ENCODE results near the gene KLF7.

The KLF7 gene

DNA sequence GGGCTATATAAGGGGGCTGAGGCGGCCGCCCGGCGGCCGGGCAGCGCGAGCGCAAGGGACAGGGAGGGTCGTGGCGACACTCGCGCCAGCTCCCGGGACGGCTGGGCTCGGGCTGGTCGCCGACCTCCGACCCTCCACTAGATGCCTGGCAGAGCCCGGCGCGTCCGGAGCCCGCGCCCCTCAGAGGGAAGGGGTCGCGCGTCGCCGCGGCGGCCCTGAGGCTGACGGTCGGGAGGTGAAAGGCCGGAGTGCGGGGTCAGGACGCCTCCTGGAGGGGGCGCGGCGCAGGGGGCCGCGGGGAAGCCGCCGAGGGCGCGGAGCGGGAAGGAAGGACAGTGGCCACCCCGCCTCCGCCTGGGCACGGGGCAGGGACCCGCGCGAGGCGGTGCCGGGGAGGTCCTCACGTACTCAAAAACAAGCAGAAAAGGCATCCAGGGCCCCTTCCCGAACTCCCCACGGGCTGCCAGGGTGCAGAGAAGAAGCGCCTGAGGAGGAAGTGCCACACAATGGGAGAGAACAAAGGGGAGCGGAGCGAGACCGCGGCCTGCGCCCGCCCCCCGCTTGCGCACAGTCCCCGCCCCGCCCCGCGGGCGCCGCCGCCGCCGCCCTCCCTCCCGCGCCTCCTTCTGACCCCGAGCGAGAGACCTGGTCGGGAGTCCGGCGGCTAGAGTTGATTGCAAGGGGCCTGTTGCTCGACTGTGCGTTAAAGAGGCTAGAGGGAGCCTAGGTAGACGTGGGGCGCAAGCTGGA is 776 bp upstream of the KLF7 start:
- DNase-seq (ENCODE audit: low spot score): peak; percentile 86

DNA sequence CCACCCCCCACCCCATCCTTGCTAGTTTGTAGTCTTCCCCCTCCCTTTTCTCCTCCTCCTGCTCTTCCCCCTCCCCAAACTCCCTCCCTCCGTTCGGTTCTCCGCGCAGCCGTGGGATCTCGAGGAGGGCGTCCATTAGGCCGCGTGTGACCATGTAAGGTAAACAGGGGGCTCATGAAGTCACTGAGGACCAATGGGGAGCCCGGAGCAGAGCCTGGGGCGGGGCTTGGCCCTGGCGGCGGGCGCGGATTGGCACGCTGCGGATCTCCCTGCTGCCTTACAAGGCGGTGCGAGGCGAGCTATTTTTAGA is 246 bp upstream of the KLF7 start:
- peak; percentile 100 for DNase-seq (ENCODE audit: low spot score)

DNA sequence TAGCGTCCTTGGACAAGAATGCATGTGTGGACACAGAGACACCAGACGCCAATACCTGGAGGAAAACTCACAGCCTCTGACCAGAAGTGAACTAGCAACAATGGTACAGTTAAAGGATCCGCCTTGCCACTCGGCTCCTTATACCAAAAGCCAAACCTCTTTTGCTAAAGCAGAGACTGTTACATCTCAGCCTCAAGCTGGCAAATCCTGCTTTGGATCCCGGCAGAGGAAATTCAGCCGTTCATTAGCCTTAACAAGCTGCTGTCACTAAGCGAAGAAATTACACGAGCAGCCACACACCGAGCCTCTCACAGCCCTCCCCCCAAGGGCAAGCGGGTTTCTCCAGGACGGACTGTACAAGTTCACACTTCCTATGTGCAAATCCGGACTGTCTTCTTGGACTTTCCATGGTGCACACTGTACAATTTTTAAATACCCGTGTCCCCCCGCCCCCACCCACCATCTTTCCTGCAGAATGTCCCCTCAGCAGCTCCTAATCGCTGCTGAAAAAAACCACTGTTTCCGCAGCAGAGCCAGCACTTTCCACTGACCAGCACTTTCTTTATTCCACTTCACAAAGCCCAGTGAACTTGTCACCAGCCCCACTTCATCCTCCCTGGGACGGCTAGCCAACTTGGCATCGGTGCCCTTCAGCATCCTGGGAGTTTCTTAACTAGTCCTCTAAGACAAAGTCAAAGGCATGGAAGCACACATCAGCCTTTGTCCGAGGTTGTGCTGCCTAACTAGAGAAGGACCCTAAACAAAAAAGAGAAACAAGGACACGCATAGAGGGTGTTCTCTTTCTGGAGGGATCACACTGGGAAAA is 1.5 kb downstream of the KLF7 start:
- DNase-seq (ENCODE audit: low spot score): peak; percentile 82

DNA sequence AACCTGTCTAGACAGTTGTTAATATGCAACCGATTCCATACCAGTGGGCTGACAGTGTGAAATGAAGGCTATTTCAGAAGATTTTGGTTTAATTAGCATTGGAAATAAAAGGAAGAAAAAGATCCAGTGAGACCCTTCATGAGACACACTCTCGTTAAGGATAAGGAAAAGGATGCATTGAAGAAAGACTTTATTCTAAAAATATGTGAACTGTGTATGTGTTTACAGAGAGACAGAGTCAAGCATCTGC is 2.1 kb downstream of the KLF7 start:
- no peak for DNase-seq (ENCODE audit: low spot score)

DNA sequence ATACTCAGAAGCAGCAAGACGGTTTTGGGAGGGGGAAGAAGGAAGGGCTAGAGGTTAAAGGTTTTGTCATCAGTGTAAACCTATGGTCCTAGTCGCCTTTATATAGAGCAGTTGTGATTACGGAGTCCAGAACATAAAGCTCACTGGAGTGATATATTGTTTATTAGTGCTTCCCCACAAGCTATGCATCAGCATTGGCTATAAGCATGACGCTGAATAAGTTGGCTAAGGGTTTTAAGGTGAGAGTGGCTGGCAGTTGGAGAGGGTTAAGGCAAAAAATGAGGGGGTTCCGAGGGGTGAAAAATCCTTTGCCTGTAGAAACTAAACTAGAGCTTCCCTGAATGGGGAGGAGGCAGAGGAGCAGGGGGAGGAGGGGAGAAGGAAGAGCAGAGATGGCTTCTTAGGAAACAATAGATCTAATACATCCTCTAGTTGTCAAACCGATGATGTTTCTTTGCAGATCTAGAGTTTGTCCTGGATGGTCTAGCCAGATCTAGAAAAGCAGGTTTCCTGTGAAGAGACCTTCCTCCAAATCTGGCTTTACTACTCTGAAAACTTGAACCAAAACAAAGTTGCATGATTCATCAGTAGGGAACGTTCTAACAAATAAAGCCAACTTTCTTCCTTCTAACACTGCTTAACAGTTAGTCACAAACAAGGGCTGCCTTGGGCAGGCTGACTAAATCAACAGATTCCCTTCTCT is 2.5 kb downstream of the KLF7 start:
- peak; percentile 59 for DNase-seq (ENCODE audit: low spot score)

DNA sequence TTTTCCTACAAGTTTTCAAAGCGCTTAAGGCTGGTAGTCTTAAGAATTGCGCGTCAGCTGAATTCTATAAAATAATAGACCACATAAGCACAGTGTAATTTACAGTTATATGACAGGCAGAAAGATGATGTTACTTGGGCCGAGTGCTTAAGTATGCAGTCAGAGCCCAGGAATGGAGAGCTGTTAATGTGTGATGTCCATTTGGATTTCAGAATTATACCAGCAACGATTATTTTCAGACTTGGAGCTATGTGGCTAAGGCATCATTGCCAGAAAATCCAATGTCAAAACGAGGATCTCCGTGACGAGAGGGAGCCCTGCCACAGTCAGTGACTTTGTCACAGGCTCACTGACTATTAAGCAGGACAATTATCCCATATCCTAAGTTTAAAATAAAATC is 3.4 kb downstream of the KLF7 start:
- DNase-seq (ENCODE audit: low spot score): no peak

DNA sequence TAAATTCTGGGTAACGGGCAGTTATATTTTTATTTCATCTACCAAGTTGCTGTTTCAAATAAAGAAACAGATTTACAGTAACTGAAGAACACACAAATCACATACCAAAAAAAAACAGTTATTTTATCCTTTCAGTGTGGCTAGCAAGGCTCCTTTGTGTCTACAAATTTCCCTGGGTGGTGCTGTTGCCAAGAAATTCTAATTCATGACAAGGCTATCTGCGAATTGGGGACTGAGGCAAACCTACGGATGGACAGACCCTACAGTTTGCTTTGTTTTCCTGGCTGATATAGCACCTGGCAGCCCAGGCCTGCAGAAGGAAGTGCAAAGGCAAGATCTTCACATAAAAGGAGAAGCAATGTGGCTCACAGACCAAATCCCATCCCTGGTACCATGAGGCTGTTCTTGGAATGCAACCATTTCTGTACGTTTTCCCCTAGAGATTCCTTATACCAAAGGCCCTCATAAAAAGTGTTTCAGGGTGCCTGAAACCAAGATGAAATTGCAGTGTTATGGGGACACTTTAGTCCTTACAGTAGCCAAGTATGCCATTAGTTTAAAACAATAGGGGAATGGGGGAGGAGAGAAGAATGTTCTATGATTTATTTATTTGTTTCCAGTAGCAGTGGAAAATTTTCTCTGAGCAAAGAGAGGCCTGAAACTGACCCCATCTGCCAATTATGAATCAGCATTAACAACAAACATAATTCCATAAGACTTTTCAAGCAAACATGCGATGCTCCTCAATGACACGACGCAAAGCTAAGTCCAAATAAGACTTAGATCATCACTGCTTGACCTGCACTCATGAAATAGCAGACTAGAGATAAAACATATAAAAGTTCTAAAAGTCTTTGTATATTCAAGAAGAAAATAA is 4.3 kb downstream of the KLF7 start:
- DNase-seq (ENCODE audit: low spot score): peak; percentile 50

DNA sequence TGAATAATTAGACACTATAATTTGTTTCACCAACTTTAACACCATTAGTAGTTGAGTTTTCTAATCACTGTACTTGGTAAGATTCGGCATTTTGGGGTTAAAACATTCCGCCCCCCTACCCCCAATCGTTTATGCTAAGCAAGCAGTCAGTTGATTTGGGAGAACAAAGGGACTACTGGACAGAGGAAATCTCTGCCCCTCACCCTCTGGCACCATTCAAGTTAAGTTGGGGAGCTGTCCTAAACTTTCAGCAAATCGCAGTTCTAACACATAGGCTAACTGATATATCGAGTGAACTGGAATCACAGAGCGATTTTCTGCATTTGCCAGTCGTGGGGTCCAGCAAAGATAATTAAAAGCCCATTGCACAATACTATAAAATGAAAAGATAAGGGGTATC is 5.6 kb downstream of the KLF7 start:
- DNase-seq (ENCODE audit: low spot score): no peak

DNA sequence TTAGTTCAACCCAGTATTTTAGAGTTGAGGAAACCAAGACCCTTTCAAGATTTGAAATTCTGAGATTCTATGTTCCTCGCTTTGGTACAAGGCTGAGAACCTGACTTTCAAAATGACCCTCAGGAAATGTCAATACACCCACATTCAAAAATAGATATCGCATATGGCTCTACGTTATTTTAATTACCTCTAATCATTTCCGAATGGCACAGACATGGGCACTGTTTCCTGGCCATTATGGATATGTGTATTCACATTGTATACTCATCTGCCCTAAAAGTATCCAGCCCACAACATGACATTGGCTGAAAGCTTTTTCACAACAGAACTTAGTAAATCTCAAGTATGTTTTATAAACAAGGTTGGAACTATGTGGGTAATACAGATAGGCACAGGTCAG is 6.7 kb downstream of the KLF7 start:
- no peak for DNase-seq (ENCODE audit: low spot score)

DNA sequence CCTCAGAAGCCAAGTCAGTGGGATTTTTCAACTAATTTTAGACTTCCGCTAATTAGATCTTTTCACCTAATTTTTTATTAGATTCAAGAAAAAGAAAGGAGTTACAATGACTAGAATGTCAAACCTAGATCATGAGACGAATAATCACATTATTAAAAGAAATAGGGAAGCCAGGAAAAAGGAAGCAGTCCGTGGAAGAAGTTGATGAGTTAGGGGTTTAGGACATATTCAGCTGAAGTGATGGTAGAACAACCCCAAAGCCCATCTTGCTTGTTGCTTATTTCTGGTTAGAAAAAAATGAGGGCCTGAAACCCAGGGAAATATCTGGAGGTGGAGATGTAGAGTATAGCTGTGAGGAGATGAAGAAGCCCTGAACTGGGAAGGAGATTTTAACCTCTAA is 8.0 kb downstream of the KLF7 start:
- no peak for DNase-seq (ENCODE audit: low spot score)

DNA sequence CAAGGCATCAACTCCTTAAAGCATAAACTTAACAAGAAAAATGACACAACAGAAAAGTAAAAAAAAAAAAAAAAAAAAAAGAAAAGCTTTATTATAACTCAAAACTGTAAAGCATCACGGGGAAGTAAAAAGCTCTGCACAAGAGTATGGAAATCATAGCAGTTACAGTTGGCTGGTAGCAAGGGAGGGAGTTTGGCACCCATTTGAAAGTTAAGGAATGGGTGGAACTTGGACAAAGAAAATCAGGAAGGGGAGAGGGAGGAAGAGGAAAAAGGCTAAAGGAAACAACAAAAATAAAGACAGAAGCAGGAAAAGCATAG is 8.6 kb downstream of the KLF7 start:
- DNase-seq (ENCODE audit: low spot score): no peak

DNA sequence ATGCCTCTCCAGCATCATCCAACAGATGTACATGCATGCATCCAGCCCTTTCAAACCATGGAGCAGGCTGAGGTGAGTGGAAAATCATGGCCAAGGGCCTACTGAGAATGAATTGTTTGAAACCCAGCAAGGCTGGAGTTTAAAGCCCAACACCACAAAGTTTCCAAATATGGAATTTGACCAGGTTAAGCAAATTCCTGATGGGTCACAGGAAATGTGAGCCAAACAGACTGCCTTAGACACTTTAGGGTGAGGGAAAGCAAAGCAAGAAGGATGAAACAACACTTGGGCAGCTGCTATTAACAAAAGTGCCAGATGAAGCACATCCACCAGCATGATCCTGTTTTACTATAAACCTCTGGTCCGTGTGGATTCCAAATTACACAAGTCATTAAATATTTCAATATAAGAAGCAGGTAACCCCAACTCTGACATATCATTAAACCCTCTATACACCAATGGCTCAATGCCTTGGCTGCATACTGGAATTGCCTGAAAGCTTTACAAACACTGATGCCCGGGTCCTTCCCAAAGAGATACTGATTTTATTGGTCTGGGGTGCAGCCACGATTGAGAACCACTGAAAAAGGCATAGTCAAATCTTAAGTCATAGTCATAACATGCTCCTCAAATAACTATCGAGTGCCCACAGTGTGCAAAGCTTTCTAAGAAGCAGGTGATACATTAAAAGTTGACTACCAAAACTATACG is 9.1 kb downstream of the KLF7 start:
- DNase-seq (ENCODE audit: low spot score): no peak

DNA sequence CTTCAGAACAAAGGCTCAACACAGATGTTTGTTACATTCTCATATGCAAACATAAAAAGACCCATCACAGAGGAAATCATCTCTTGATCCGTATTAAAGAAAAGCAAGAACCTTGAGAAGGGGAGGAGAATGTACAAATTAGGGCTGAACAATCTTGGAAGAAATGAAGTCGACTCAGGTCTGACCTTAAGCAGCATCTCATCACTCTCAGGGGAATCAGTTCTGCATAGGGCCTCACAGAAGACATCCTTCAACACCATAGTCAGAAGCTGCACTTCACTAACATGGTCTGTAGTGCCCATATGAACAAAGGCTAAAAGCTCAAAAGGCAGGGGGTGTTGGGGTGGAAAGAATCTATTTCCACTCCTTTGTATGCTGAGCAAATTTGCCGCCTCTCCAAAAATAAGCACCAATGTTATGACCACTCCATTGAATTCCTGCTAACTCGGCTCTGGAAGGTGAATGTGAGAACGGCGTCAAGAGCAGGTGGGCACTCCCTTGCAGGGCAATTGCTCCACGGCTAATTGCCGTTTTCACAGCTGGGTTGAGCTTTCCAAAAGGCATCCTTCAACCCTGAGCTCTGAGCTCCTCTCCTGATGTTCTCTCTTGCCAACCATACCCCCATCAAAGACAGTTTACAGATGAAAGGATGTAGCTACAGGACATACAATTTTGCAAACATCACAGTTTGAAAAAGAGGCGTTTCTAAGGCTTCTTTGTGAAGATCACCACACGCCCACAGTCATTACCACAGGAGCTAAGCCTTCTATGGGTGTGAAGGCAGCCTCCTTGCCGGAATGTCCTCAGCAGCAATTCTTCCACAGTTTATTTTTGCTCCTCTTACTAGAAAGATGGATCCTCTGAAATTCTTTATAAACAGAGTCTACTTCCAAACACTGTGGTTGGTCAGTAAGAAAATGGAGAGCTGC is 10.0 kb downstream of the KLF7 start:
- no peak for DNase-seq (ENCODE audit: low spot score)

DNA sequence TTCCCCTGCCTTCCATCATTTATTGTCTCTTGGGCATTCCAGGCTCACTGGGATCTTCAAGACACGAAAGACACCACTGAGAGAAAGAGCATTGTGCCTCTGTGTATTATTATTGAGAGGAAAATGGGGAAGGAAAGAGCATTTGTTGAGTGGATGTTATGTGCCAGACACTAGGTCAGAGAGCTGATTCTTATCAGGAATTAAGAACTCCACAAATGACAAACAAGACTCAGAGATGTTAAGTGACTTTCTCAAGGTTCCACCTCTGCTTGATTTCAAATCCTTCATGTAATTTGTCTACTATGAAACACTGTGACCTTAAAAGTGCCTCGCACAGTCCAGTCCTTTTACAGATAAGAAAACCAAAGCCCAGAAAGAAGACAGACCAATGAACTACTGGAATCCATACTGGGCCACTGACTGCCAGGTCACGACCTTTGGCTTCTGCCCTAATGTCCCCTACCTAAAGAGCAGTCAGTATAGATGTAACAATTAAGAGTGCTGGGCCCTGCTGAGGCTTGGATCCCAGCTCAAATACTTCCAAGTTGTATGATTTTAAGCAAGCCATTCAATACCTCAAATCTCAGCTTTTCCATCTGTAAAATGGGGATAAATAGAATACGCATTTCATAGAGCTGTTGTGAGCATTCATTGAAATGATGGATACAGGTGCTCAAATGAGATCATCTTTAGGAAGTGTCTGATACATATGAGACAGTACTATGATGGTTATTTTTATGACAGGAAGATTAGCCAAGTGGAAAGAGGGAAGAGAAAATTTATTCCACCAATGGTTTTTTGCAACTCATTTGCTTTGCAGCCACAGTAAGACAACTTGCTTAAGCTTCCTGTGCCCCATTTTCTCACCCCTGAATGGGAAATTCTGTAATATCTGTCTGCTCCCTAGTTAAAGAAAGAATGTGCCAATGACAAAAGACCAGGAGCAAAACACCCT is 10.9 kb downstream of the KLF7 start:
- no peak for DNase-seq (ENCODE audit: low spot score)

DNA sequence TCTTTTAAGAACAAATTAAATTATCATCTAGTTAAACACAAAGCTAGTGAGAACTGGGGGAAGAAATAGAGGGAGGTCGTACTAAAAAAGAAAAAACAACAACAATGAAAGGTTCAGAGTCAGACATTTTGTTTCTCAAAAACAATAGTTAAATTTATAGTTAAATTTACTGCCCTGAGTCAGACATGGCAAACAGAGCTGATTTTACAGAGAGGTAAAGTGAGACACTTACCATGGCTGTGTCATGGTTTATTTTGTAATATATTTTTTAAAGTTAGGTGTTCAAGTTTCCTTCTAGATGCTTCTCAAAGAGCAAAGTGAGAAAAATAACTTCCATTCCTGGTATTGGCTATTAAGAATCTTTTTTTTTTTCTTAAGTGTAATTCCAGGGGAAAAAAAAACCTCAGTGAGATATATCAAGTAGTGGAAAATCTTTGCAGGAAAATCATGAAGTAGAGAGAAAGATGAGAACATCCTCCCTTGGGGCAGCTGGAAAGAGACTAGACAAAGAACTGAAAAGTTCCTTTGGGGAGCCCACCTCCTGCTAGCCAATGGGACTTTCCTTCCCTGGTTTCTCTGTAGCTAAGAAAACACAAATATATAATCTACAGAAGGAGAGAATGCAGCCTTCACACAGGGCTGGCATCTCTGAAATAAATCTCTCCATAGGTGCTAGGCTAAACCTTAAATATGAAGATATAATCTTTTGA is 12.3 kb downstream of the KLF7 start:
- DNase-seq (ENCODE audit: low spot score): no peak

DNA sequence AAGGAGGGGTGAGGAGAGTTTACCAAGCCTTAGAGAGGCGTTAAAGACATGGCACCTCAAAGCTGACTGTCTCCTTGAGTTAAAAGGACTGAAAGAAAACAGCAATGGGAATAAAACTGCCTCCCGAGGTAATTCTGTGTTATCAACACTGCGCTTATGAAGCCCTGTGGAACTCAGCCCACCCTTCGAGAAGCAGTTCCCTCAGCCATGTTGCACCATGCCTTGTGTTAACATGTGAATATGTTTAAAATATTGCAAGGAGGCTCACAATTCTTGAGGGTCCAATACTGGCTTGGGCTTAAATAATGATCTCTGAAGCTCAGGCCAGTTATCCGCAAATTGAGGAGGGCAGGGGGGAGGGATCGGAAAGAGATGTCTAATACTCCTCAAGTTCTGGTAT is 14.7 kb downstream of the KLF7 start:
- DNase-seq (ENCODE audit: low spot score): no peak

DNA sequence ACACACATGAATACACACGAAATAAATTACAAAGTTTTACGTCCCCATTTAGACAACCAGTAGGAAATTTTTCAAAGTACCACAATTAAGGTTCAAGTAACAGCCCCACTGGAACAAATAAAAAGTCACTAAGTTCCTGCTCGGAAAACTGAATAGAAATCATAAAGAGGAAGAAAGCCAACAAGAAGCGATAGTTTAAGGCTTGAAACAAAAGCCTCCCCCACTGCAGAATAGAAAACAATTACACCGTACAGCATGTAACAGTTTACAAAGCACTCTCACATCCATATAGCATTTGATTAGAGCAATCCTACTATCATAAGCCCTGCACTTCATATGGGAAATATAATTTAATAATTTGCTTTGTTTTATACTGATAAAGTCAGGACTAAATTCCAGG is 15.5 kb downstream of the KLF7 start:
- no peak for DNase-seq (ENCODE audit: low spot score)

DNA sequence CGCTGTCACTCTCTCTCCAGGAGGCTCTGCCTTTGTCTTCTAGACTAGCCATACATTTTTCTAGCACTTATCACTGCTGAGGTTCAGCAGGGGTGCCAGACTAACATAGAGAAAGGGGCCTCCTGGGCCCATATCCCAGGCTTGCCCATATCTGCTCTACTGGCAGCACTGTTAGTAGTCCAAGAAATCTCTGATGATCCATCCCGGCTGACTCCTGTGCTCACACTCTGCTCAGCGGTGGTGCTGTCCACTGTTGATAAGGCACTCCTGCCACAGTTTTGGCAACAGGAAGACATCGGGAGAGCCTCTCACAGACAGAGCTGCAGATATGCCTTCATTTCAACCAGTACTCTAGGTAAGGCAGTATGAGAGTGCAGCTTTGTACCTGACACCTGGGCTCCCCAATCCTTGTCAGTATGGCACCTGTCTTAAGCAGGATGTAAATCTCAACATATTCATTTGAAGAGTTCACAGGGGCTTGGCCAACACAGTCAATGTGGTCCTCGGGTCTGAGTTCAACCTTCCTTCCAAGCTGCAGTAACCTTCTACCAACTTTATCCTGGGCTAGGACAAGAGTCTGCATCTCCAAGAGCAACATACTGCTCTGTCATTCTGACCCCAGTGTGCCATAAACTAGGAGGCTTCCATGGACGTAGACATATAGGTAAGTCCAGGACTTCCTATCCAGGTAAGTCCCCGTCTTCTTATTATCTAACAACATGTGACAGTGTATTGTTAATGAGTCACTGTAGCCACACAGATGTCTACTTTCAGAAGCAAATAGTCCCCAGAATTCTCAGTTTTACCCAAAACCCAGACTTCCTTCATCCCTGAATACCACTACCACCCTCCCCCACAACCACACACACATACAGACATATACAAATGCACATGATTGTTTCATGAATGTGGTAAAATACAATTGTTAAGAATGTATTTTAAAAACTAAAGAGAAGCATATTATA is 16.2 kb downstream of the KLF7 start:
- DNase-seq (ENCODE audit: low spot score): no peak
